ENCODE data around the gene GOSR2. TPM values are rescaled to one million over a fixed set of nuclear protein-coding genes. Genes with fewer than 3 reads are reported as not detected.

The GOSR2 gene
- total and polyA plus RNA-seq, 9 of the 15 experiments (the other 6 are each of a cell fraction or from before 2014, with no cell fraction given) = 32.7 to 96.3 (median 48.9) TPM

DNA sequence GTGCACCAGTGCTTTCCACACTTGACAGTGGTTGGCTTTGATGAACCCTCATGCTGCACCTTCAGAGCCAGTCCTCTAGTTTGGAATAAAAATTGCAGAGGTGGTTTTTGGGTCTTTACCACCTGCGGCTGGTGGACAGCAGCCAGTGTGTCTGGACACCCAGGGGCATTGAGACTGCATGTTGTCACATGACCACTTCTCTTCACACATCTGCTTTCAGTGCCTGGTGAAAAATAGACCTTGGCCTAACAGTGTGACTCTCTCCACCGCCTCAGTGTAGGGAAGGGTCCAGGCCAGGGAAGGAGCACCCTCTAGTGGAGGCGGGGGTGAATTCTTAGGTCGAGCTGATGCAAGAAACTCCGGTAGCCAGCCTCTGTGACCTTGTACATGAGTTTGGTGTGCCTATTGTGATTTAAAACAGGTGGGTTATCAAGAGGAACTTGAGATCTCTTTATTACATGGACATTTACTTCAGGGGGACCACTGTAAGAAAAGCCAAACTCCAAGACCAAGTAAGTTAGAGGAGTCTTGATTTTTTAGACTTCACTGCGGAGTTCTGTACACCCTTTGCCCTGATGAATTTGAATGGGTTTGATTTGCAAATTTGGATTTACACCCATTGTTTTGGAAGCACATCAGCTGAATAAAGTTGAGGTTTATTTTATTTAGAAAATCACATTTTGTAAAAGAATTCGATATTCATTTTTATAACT lies 17.9 kb downstream of the GOSR2 start (continued):
- no peak for TF ChIP-seq CREB3L1 (IDR thresholded peaks at IDR 0.05; ENCODE audit: borderline replicate concordance, low read depth)
- no peak for TF ChIP-seq SRSF3 (IDR thresholded peaks at IDR 0.05; ENCODE audit: insufficient read depth, low read length)
- no peak for TF ChIP-seq HDAC3 (IDR thresholded peaks at IDR 0.05; ENCODE audit: borderline replicate concordance, partially characterized antibody)
- TF ChIP-seq POLR2AphosphoS5 (IDR thresholded peaks at IDR 0.05; ENCODE audit: control insufficient read depth, insufficient read depth, low read depth, low read length) = no peak
- TF ChIP-seq, protein P1, sequence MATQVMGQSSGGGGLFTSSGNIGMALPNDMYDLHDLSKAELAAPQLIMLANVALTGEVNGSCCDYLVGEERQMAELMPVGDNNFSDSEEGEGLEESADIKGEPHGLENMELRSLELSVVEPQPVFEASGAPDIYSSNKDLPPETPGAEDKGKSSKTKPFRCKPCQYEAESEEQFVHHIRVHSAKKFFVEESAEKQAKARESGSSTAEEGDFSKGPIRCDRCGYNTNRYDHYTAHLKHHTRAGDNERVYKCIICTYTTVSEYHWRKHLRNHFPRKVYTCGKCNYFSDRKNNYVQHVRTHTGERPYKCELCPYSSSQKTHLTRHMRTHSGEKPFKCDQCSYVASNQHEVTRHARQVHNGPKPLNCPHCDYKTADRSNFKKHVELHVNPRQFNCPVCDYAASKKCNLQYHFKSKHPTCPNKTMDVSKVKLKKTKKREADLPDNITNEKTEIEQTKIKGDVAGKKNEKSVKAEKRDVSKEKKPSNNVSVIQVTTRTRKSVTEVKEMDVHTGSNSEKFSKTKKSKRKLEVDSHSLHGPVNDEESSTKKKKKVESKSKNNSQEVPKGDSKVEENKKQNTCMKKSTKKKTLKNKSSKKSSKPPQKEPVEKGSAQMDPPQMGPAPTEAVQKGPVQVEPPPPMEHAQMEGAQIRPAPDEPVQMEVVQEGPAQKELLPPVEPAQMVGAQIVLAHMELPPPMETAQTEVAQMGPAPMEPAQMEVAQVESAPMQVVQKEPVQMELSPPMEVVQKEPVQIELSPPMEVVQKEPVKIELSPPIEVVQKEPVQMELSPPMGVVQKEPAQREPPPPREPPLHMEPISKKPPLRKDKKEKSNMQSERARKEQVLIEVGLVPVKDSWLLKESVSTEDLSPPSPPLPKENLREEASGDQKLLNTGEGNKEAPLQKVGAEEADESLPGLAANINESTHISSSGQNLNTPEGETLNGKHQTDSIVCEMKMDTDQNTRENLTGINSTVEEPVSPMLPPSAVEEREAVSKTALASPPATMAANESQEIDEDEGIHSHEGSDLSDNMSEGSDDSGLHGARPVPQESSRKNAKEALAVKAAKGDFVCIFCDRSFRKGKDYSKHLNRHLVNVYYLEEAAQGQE (IDR thresholded peaks at IDR 0.05; ENCODE audit: borderline replicate concordance) = peak; percentile 80
- TF ChIP-seq, protein P1 (CRISPR knock-in tag; IDR thresholded peaks at IDR 0.05; ENCODE audit: low read depth) = no peak
- no peak for TF ChIP-seq ZNF395 (CRISPR knock-in tag; IDR thresholded peaks at IDR 0.05)
- TF ChIP-seq, protein P2, sequence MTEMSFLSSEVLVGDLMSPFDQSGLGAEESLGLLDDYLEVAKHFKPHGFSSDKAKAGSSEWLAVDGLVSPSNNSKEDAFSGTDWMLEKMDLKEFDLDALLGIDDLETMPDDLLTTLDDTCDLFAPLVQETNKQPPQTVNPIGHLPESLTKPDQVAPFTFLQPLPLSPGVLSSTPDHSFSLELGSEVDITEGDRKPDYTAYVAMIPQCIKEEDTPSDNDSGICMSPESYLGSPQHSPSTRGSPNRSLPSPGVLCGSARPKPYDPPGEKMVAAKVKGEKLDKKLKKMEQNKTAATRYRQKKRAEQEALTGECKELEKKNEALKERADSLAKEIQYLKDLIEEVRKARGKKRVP (CRISPR knock-in tag; IDR thresholded peaks at IDR 0.05) = peak; percentile 92
- no peak for TF ChIP-seq BCOR (IDR thresholded peaks at IDR 0.05)
- no peak for TF ChIP-seq CLOCK (CRISPR knock-in tag; IDR thresholded peaks at IDR 0.05; ENCODE audit: borderline replicate concordance)
- no peak for TF ChIP-seq ZC3H11A (IDR thresholded peaks at IDR 0.05; ENCODE audit: low read depth, low read length)
- TF ChIP-seq OTX1 (CRISPR knock-in tag; IDR thresholded peaks at IDR 0.05) = no peak
